RPMI8226 (cell line): ENCODE data around the gene DGLUCY.
"Not testable (repeated sequence)": the region's sequence is repeated elsewhere in the genome, so short reads cannot be mapped to it uniquely, and the experiment has no call there.

Experiments
- DNase-seq: peaks from one replicate; pipeline ENCODE4 v3.0.0-alpha.2; 2015

Gene DGLUCY

GRCh38 chr14:91261986-91262549 is 148.2 kb downstream of the DGLUCY start:
- no peak for DNase-seq

GRCh38 chr14:91263329-91263728 is 149.5 kb downstream of the DGLUCY start:
- no peak for DNase-seq

GRCh38 chr14:91264151-91265150 is 150.6 kb downstream of the DGLUCY start:
- no peak for DNase-seq

GRCh38 chr14:91265404-91265803 is 151.5 kb downstream of the DGLUCY start:
- DNase-seq, result no peak

DNA sequence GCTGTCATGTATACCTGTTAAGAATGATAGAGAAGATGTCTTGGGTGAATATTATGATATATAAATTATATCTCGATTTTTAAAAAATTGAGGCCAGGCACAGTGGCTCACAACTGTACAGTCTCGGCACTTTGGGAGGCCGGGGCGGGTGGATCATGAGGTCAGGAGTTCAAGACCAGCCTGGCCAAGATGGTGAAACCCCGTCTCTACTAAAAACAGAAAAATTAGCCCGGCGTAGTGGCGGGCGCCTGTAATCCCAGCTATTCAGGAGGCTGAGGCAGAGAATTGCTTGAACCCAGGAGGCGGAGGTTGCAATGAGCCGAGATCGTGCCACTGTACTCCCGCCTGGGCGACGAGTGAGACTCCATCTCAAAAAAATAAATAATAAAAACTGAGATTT is 152.4 kb downstream of the DGLUCY start:
- DNase-seq, result not testable (repeated sequence)

- DNase-seq, result no peak
Measured at GRCh38 chr14:91267965-91268437, 154.1 kb downstream of the DGLUCY start.

DNA sequence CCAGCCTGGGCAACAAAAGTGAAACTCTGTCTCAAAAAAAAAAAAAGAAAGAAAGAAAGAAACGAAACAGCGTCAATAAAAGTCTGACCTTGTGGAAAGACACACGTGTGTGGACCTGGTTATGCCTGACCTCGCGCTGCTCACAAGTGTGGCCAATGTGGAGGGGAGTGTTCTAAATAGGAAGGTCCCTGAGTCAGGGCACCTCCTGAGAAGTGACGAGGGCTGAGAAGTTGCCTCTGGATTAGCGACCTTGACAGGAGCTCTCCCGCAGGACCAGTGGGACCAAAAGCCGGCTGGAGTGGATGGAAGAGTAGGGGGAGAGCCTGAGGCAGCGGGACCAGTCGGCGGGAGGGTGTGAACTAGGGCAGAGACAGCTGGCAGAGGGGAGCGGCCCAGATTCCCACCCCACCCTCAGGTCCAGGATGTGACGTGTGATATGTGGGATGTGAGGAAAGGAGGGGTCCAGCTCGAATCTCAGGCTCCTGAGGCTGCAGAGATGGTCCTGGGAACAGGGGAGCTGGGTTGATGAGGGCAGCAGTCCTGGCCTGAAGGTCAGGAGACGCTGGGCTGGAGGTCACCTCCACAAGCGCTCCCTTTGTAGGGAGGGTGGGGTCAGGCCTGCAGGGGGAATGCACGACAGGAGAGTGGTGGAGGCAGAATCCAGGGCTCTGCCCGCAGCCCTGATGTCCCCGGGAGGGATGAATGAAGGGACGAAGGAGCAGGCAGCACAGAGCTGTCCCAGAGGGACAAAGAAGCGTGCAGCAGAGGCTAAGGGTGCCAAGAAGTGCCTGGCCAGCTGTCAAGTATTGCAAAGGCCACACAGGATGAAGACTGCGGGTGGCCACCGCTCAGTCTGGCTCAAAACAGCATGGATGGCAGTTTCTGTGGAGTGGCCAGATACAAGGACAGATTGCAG is 155.5 kb downstream of the DGLUCY start:
- no peak for DNase-seq

GRCh38 chr14:91270188-91270587 is 156.3 kb downstream of the DGLUCY start:
- DNase-seq, result no peak

DNA sequence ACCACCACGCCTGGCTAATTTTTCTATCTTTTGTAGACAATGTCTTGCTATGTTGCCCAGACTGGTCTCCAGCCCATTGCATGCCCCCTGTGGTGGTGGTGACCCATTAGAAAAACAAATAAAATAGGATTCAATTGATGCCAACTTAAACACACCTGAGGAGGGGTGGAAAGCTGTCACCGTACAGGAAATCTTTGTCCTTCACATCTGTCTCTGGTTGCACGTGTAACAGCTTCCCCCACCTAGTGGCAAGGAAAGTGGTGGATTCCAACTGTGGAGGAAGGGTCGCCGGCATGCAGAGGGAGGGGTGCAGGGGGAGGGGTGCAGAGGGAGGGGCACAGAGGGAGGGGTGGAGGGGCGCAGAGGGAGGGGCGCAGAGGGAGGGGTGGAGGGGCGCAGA is 156.7 kb downstream of the DGLUCY start:
- no peak for DNase-seq

GRCh38 chr14:91271639-91272038 is 157.8 kb downstream of the DGLUCY start:
- no peak for DNase-seq

- DNase-seq, result no peak
Measured at GRCh38 chr14:91272341-91273272, 158.7 kb downstream of the DGLUCY start.

DNA sequence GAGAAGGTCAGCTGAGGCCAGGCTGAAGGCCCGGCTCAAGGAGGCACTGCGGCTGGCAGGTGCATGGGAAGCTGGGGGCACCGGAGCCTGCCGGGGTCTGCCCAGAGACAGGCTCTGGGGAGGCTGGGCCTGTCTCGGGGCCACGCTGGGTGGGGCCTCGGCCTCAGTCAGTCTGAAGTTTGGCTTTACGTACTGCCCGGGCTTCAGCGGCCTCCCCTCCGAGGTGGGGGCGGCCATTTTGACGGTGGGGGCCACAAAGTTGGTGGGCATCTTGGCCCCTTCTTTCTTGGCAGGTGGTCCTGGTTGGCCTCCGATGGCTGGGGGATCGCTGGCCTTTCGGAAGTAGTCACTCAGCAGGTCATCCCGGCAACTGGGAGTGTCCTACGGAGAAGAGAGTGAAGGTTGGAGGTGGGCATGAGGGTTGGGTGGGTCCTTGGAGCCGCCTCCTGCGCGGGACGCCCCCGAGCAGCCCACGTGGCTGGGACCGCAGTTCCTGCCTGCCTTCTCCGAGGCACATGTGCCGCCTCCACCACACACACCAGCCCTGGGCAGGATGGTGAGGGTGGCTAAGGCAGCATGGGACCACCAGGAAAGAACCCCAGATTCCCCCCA is 159.5 kb downstream of the DGLUCY start:
- no peak for DNase-seq

- no peak for DNase-seq
Measured at GRCh38 chr14:91273885-91274273, 160.0 kb downstream of the DGLUCY start.

DNA sequence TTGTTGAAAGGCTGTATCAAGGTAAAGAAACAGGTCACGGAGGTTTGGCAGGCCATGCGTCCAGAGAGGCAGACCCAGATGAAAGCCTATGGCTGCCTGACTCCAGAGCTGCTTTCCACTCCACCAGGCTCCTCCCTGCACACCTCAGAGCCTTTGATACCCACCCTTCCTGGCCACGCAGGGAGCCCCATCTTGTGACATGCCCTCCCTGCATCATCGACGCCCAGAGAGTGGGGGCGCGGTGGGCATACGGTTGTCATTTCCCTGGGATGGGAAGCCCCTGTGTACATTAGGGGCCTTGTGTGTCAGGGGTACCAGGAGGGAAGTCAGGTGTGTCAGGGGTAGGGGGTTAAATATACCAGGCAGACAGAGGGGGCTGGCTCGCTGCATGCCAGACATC is 160.9 kb downstream of the DGLUCY start:
- DNase-seq, result no peak
